Neuronal stem cell (in vitro differentiated cells): ENCODE data around the gene TIAM2.

Source experiments
- DNase-seq: peaks from one replicate; pipeline ENCODE4 v3.0.0-alpha.2; 2013; ENCODE audit warnings: low spot score
- H2AFZ ChIP-seq: one replicate; pipeline ENCODE4 v1.6.1; 2013; ENCODE audit warnings: mild to moderate bottlenecking, low read length, inconsistent platforms
- H2AK5ac ChIP-seq: 2 replicates; pipeline ENCODE4 v1.6.1; 2013; ENCODE audit warnings: low read depth, mild to moderate bottlenecking, inconsistent platforms, low read length, moderate library complexity, mixed read lengths
- H2BK120ac ChIP-seq: 2 replicates; pipeline ENCODE4 v1.6.1; 2013; ENCODE audit warnings: low read depth, mild to moderate bottlenecking, inconsistent platforms, low read length, moderate library complexity, mixed read lengths
- H2BK12ac ChIP-seq: one replicate; pipeline ENCODE4 v1.6.1; 2013; ENCODE audit warnings: low read length, inconsistent platforms
- H2BK15ac ChIP-seq: 2 replicates; pipeline ENCODE4 v1.6.1; 2013; ENCODE audit warnings: mild to moderate bottlenecking, low read length, inconsistent platforms, mixed read lengths
- H2BK5ac ChIP-seq: one replicate; pipeline ENCODE4 v1.6.1; 2013; ENCODE audit warnings: inconsistent platforms, mild to moderate bottlenecking, low read length, moderate library complexity
- H3K14ac ChIP-seq: one replicate; pipeline ENCODE4 v1.6.1; 2013; ENCODE audit warnings: low read length, inconsistent platforms
- H3K18ac ChIP-seq: 2 replicates; pipeline ENCODE4 v1.6.1; 2013; ENCODE audit warnings: low read length, inconsistent platforms
- H3K23ac ChIP-seq: 2 replicates; pipeline ENCODE4 v1.6.1; 2013; ENCODE audit warnings: low read depth, mild to moderate bottlenecking, mixed read lengths, low read length, inconsistent platforms; ENCODE audit not compliant: poor library complexity
- H3K27ac ChIP-seq: replicated peaks from 3 replicates; pipeline ENCODE4 v1.5.1; 2013; ENCODE audit warnings: low read length, inconsistent platforms
- H3K27me3 ChIP-seq, 3 experiments: 2 replicates each; pipeline ENCODE4 v1.6.1; 2013; ENCODE audit warnings: low read length in 3 of 3, mild to moderate bottlenecking in 2 of 3, inconsistent platforms in 1 of 3, low read depth in 1 of 3, mixed read lengths in 1 of 3, moderate library complexity in 1 of 3; ENCODE audit not compliant: control insufficient read depth in 3 of 3, insufficient read depth in 3 of 3
- H3K36me3 ChIP-seq, 2 donors: replicated peaks in 1 of 2; 2 replicates each; pipeline ENCODE4 v1.6.1; 2013; ENCODE audit warnings: low read length in 2 of 2; ENCODE audit not compliant: control insufficient read depth in 2 of 2, insufficient read depth in 2 of 2
- H3K4ac ChIP-seq: 2 replicates; pipeline ENCODE4 v1.6.1; 2013; ENCODE audit warnings: inconsistent platforms, mild to moderate bottlenecking, low read length, moderate library complexity
- H3K4me1 ChIP-seq, 2 donors: 1 replicate in 1 of 2; 2 replicates in 1 of 2; pipeline ENCODE4 v1.6.1; 2013; ENCODE audit warnings: low read length in 2 of 2, low read depth in 1 of 2; ENCODE audit not compliant: control insufficient read depth in 2 of 2, insufficient read depth in 1 of 2
- H3K4me2 ChIP-seq: one replicate; pipeline ENCODE4 v1.6.1; 2013; ENCODE audit warnings: mild to moderate bottlenecking, low read length, inconsistent platforms; ENCODE audit not compliant: insufficient read depth, poor library complexity, severe bottlenecking
- H3K4me3 ChIP-seq, 2 donors: 2 replicates each; pipeline ENCODE4 v1.5.1; 2013; ENCODE audit warnings: low read length in 2 of 2, mild to moderate bottlenecking in 2 of 2, inconsistent platforms in 1 of 2, moderate library complexity in 1 of 2
- H3K79me1 ChIP-seq: one replicate; pipeline ENCODE4 v1.6.1; 2013; ENCODE audit warnings: low read depth, mild to moderate bottlenecking, inconsistent platforms, low read length, moderate library complexity
- H3K9ac ChIP-seq: one replicate; pipeline ENCODE4 v1.6.1; 2013; ENCODE audit warnings: mild to moderate bottlenecking, low read depth, low read length, inconsistent platforms; ENCODE audit not compliant: poor library complexity
- H3K9me3 ChIP-seq, 2 donors: replicated peaks in 1 of 2; 2 replicates each; pipeline versions ENCODE3 to v1.6.1; 2013; ENCODE audit warnings: low read length in 2 of 2, mild to moderate bottlenecking in 2 of 2, inconsistent platforms in 1 of 2, low read depth in 1 of 2, mixed read lengths in 1 of 2, moderate library complexity in 1 of 2; ENCODE audit not compliant: control insufficient read depth in 2 of 2, insufficient read depth in 1 of 2
- H4K8ac ChIP-seq: one replicate; pipeline ENCODE4 v1.6.1; 2013; ENCODE audit warnings: low read depth, mild to moderate bottlenecking, inconsistent platforms, low read length, moderate library complexity
- H4K91ac ChIP-seq: one replicate; pipeline ENCODE4 v1.6.1; 2013; ENCODE audit warnings: low read length, low read depth, mild to moderate bottlenecking, inconsistent platforms; ENCODE audit not compliant: poor library complexity
- WGBS, 2 donors: extraction: QIAGEN DNeasy Blood & Tissue Kit; methylation state at CpG; one replicate each; pipeline ENCODE4 v1.1.7; 2013; ENCODE audit warnings: missing lambda C conversion rate in 2 of 2, mixed read lengths in 1 of 2; ENCODE audit not compliant: insufficient read length in 2 of 2, insufficient replicate concordance in 1 of 2; ENCODE audit errors: extremely low coverage in 2 of 2; 5-methylcytosine and 5-hydroxymethylcytosine counted together

The TIAM2 gene

DNA sequence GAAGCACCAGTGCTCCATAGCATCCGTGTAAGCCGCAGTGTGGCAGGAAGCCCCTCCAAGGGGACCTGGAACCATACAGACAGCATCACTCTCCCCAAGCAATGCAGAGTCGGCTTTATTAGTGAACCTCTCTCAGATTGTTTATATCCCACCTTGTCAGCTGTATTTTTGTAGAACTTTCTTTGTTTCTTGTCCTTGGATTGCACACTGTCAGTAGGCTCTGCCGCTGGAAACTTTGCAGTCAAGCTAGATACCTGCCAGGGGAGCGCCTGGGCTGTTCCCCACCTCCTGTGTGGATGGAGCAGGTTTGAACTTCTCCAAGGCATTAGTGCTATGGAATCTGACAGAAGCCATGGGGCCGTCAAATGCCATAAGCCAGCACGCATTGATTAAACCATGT lies 250.1 kb downstream of the TIAM2 start:
- no peak overlapping the region for H2AFZ ChIP-seq
- H4K8ac ChIP-seq: no peak overlapping the region
- H3K18ac ChIP-seq: no peak overlapping the region
- no peak overlapping the region for H3K9ac ChIP-seq
- H2AK5ac ChIP-seq: no peak overlapping the region
- peaks cover 15 to 94% of the 10 kb centered on the region in 2 donors for H3K36me3 ChIP-seq
- H3K4me1 ChIP-seq: no peaks in the 10 kb centered on the region
- H3K4ac ChIP-seq: no peak overlapping the region
- no peak overlapping the region for H2BK15ac ChIP-seq
- H3K9me3 ChIP-seq: peaks cover 0 to 9% of the 10 kb centered on the region in 2 donors
- H3K4me3 ChIP-seq: no peak overlapping the region
- H4K91ac ChIP-seq: no peak overlapping the region
- no peak overlapping the region for H3K4me2 ChIP-seq
- H3K23ac ChIP-seq: no peak overlapping the region
- no peak overlapping the region for H2BK5ac ChIP-seq
- H3K14ac ChIP-seq: no peak overlapping the region
- H3K27ac ChIP-seq: no peak overlapping the region
- no peaks in the 10 kb centered on the region for H3K79me1 ChIP-seq
- no CpG with 5 or more reads among the region's 7 CpGs for WGBS, 2 donors
- H2BK120ac ChIP-seq: no peak overlapping the region
- no peaks in the 10 kb centered on the region for H3K27me3 ChIP-seq
- no peak overlapping the region for H2BK12ac ChIP-seq
- no peak for DNase-seq

DNA sequence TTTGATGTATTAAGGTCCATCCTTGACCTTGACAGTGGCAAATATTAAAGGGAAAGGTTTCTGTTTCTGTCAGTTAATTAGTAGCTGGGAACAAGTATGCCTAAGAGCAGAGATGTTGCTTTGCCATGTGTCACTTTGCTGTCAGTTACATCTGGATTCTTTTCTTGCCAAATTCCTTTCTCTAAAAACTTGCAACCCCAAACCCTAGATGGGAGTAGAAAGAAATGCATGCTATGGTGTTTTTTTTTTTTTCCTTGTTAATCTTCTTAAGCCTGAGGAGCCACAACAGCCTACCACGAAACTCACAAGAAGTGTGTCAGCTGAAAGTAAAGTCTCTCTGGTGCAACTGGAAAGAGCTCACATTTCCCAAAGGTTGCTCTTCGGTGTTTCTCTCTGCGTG lies 250.7 kb downstream of the TIAM2 start:
- Histone ChIP-seq H2BK15ac (no peak overlapping the region), H2BK5ac (no peak overlapping the region), H3K4me3 (no peak overlapping the region), H2BK12ac (no peak overlapping the region), H4K91ac (no peak overlapping the region), H2AK5ac (no peak overlapping the region), H3K79me1 (no peaks in the 10 kb centered on the region), H3K36me3 (peaks cover 15 to 94% of the 10 kb centered on the region in 2 donors), H3K18ac (no peak overlapping the region), H3K23ac (no peak overlapping the region), H3K9ac (no peak overlapping the region), H3K27ac (no peak overlapping the region), H3K4me1 (no peaks in the 10 kb centered on the region), H2BK120ac (no peak overlapping the region), H3K4me2 (no peak overlapping the region), H2AFZ (no peak overlapping the region), H3K9me3 (peaks cover 0 to 7% of the 10 kb centered on the region in 2 donors), H3K4ac (no peak overlapping the region), H3K27me3 (no peaks in the 10 kb centered on the region), H4K8ac (no peak overlapping the region), H3K14ac (no peak overlapping the region)
- no peak for DNase-seq
- WGBS, 2 donors: no CpG with 5 or more reads among the region's 3 CpGs

DNA sequence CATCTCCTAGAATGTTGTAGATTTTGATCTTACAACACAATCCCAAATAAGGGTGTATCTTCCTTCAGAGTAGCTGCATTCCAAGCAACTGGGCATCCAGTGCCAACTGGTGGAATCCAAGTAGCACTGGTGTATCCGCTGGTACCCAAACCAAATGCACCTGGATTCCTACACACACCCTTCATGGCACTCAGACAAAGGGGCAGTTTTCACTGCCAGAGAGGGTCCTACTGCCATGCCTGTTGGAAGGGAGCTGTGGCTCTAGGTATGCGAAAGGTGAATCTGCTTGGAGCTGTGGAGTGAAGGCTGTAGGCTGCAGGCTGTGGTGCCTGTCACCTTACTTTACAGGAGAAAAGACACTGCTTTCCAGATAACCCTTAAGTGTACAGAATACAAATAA lies 251.7 kb downstream of the TIAM2 start:
- H2BK12ac ChIP-seq: no peak overlapping the region
- no peak overlapping the region for H2BK120ac ChIP-seq
- no peak overlapping the region for H3K4ac ChIP-seq
- H3K79me1 ChIP-seq: no peaks in the 10 kb centered on the region
- H3K36me3 ChIP-seq: peaks cover 16 to 93% of the 10 kb centered on the region in 2 donors
- no peak overlapping the region for H3K4me2 ChIP-seq
- H3K9ac ChIP-seq: peak overlapping the region; percentile 27
- H3K9me3 ChIP-seq: peaks cover 0 to 7% of the 10 kb centered on the region in 2 donors
- H3K4me3 ChIP-seq: no peak overlapping the region
- no peak overlapping the region for H2AFZ ChIP-seq
- no CpG with 5 or more reads among the region's 2 CpGs for WGBS, 2 donors
- no peak overlapping the region for H3K23ac ChIP-seq
- H3K14ac ChIP-seq: no peak overlapping the region
- no peak overlapping the region for H2BK5ac ChIP-seq
- no peak for DNase-seq
- no peaks in the 10 kb centered on the region for H3K4me1 ChIP-seq
- no peak overlapping the region for H3K18ac ChIP-seq
- H2BK15ac ChIP-seq: no peak overlapping the region
- no peaks in the 10 kb centered on the region for H3K27me3 ChIP-seq
- H4K8ac ChIP-seq: no peak overlapping the region
- no peak overlapping the region for H2AK5ac ChIP-seq
- H4K91ac ChIP-seq: no peak overlapping the region
- H3K27ac ChIP-seq: no peak overlapping the region

DNA sequence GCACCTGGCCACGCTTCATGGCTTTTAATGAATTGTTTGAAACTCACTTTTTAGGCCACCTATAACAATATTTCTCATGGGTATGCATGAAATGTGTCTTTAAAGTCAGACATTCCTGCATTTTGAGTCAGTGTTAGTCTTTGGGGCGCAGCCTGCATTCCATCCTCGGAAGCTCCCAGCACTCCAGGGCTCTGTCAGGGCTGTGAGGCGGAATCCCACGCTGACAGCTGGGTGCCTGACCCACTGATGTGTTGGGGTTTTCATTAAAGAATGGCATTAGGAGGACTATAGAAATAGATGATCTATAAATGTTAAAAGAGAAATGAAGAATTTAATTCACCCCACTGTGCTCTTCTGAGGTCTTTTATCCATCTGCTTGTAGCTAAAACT lies 252.5 kb downstream of the TIAM2 start:
- no CpG with 5 or more reads among the region's 5 CpGs for WGBS, 2 donors
- Histone ChIP-seq H2BK12ac (no peak overlapping the region), H3K4ac (no peak overlapping the region), H3K27ac (no peak overlapping the region), H3K4me1 (peaks cover 0 to 2% of the 10 kb centered on the region in 2 donors), H4K91ac (no peak overlapping the region), H2BK15ac (no peak overlapping the region), H3K18ac (no peak overlapping the region), H3K23ac (no peak overlapping the region), H3K9me3 (peaks cover 0 to 7% of the 10 kb centered on the region in 2 donors), H3K4me2 (no peak overlapping the region), H3K9ac (no peak overlapping the region), H3K4me3 (no peak overlapping the region), H4K8ac (no peak overlapping the region), H2BK5ac (no peak overlapping the region), H3K14ac (no peak overlapping the region), H3K36me3 (peaks cover 16 to 94% of the 10 kb centered on the region in 2 donors), H3K79me1 (no peaks in the 10 kb centered on the region), H2AK5ac (no peak overlapping the region), H2BK120ac (no peak overlapping the region), H2AFZ (no peak overlapping the region), H3K27me3 (no peaks in the 10 kb centered on the region)
- DNase-seq: no peak
